Measurements from ENCODE around the gene EEIG1.

EEIG1 gene

GRCh38 chr9:127961155-127961490 lies 19.7 kb downstream of the EEIG1 start:
- TF ChIP-seq POLR2AphosphoS5 (IDR thresholded peaks at IDR 0.05; ENCODE audit: low read depth, low read length): no peak
- TF ChIP-seq TAF1 (IDR thresholded peaks at IDR 0.05; ENCODE audit: borderline replicate concordance, insufficient read depth, low read length): no peak
- TF ChIP-seq SIN3A (IDR thresholded peaks at IDR 0.05; ENCODE audit: borderline replicate concordance, insufficient read depth, low read length): no peak
- TF ChIP-seq REST (IDR thresholded peaks at IDR 0.05; ENCODE audit: insufficient read depth in 1 of 2, low read depth in 2 of 2, low read length in 2 of 2): no peak
- TF ChIP-seq FOXP2 (optimal IDR thresholded peaks at IDR 0.05; ENCODE audit: borderline replicate concordance, extremely low read depth, extremely low read length, insufficient read depth): no peak

GRCh38 chr9:127960410-127961154 lies 20.2 kb downstream of the EEIG1 start:
- TF ChIP-seq POLR2AphosphoS5 (IDR thresholded peaks at IDR 0.05; ENCODE audit: low read depth, low read length) (no peak), SIN3A (IDR thresholded peaks at IDR 0.05; ENCODE audit: borderline replicate concordance, insufficient read depth, low read length) (no peak), TAF1 (IDR thresholded peaks at IDR 0.05; ENCODE audit: borderline replicate concordance, insufficient read depth, low read length) (no peak), REST (IDR thresholded peaks at IDR 0.05; ENCODE audit: insufficient read depth in 1 of 2, low read depth in 2 of 2, low read length in 2 of 2) (no peak), FOXP2 (optimal IDR thresholded peaks at IDR 0.05; ENCODE audit: borderline replicate concordance, extremely low read depth, extremely low read length, insufficient read depth) (no peak)

- TF ChIP-seq POLR2AphosphoS5 (IDR thresholded peaks at IDR 0.05; ENCODE audit: low read depth, low read length) (no peak), TAF1 (IDR thresholded peaks at IDR 0.05; ENCODE audit: borderline replicate concordance, insufficient read depth, low read length) (no peak), REST (IDR thresholded peaks at IDR 0.05; ENCODE audit: insufficient read depth in 1 of 2, low read depth in 2 of 2, low read length in 2 of 2) (no peak), SIN3A (IDR thresholded peaks at IDR 0.05; ENCODE audit: borderline replicate concordance, insufficient read depth, low read length) (no peak), FOXP2 (optimal IDR thresholded peaks at IDR 0.05; ENCODE audit: borderline replicate concordance, extremely low read depth, extremely low read length, insufficient read depth) (no peak)
These were observed 20.9 kb downstream of the EEIG1 start for GRCh38 chr9:127959841-127960409.

- TF ChIP-seq POLR2AphosphoS5 (IDR thresholded peaks at IDR 0.05; ENCODE audit: low read depth, low read length) (no peak), TAF1 (IDR thresholded peaks at IDR 0.05; ENCODE audit: borderline replicate concordance, insufficient read depth, low read length) (no peak), FOXP2 (optimal IDR thresholded peaks at IDR 0.05; ENCODE audit: borderline replicate concordance, extremely low read depth, extremely low read length, insufficient read depth) (no peak), SIN3A (IDR thresholded peaks at IDR 0.05; ENCODE audit: borderline replicate concordance, insufficient read depth, low read length) (no peak), REST (IDR thresholded peaks at IDR 0.05; ENCODE audit: insufficient read depth in 1 of 2, low read depth in 2 of 2, low read length in 2 of 2) (no peak)
These were observed 21.4 kb downstream of the EEIG1 start for GRCh38 chr9:127959398-127959797.
